Adipose tissue (tissue), 3 donors: ENCODE data around the gene NHLH1. TPM values are rescaled to one million over a fixed set of nuclear protein-coding genes. Genes with fewer than 3 reads are reported as not detected.

Experiments
- H3K27ac ChIP-seq: one replicate; pipeline ENCODE4 v1.5.1; 2013; ENCODE audit warnings: low read depth, low read length
- WGBS, 3 donors: extraction: QIAGEN DNeasy Blood & Tissue Kit; methylation state at CpG; one replicate each; pipeline ENCODE4 v1.1.7; 2013; 5-methylcytosine and 5-hydroxymethylcytosine counted together
- polyA plus RNA-seq, 3 donors: library from polyadenylated mRNA; stranded (reverse); fragments of 200-250 nt; gene quantifications; one replicate each; pipeline ENCODE4 v1.2.3, GENCODE V29; 2013
- donor health status: healthy with polysubstance abuse.
- donor health status: Bipolar disorder and iron deficiency.
- donor health status: healthy.

NHLH1 gene
- polyA plus RNA-seq, 3 donors: 0.07 to 0.21 TPM; not detected in 1

GRCh38 chr1:160405331-160405877 lies 38.5 kb downstream of the NHLH1 start:
- no peak overlapping the region for H3K27ac ChIP-seq
- 80 to 97% (median 84%) methylated on average over 2 of the region's 2 CpGs for WGBS, 3 donors

GRCh38 chr1:160406131-160406968 lies 39.5 kb downstream of the NHLH1 start:
- WGBS, 3 donors: 86 to 90% (median 88%) methylated on average over 14 to 15 of the region's 15 CpGs
- no peak overlapping the region for H3K27ac ChIP-seq

GRCh38 chr1:160407839-160408801 lies 41.2 kb downstream of the NHLH1 start:
- no peak overlapping the region for H3K27ac ChIP-seq

GRCh38 chr1:160408864-160409263 lies 42.0 kb downstream of the NHLH1 start:
- 83 to 89% (median 87%) methylated on average over 4 of the region's 4 CpGs for WGBS, 3 donors
- H3K27ac ChIP-seq: no peak overlapping the region

More at GRCh38 chr1:160407839-160408801, 41.2 kb downstream of the NHLH1 start:
- WGBS, 3 donors: 82 to 87% (median 85%) methylated on average over 12 of the region's 12 CpGs

DNA sequence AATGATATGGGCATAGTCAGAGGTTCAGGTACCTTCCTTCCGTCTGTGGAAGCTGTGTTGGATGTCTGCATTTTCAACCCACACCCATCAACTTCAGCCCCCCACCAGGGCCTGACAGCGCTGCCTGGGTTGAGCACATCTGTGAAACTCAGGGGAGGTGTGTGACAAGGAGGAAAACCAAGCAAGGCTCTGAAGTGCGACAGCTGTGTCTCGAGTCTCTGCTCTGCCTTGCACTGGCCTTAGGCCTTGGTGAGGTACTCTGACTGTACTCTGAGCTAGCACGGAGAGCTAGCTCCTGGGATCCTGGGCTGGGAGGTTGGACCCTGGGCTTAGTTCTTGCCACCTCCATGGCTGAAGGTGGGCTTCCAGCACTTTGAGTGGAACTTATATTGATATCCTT lies 42.6 kb downstream of the NHLH1 start:
- WGBS, 3 donors: 78 to 88% (median 86%) methylated on average over 5 of the region's 5 CpGs
- no peak overlapping the region for H3K27ac ChIP-seq

- H3K27ac ChIP-seq: no peak overlapping the region
- WGBS, 3 donors: 58 to 74% (median 67%) methylated on average over 18 to 19 of the region's 19 CpGs
Measured at GRCh38 chr1:160410406-160411005, 43.6 kb downstream of the NHLH1 start.

GRCh38 chr1:160411271-160412027 lies 44.6 kb downstream of the NHLH1 start:
- WGBS, 3 donors: 57 to 67% (median 65%) methylated on average over 6 of the region's 6 CpGs
- no peak overlapping the region for H3K27ac ChIP-seq

DNA sequence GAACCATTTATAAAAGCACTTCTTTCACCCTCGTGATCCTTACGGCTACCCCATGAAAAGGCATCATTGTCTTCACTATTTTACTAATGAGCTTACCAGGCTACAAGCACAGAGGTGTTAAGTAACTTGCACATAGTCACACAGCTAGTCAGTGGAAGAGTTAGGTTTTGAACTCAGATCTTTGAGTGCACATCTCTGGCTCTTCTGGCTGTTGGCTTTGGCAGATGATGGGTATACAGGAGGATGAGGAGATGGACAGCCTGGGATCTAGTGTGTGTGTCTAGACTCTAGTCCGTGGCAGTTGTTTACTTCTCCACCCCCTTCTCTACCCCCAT lies 45.1 kb downstream of the NHLH1 start:
- H3K27ac ChIP-seq: no peak overlapping the region
- WGBS, 3 donors: 78 to 95% (median 89%) methylated on average over 3 of the region's 3 CpGs

DNA sequence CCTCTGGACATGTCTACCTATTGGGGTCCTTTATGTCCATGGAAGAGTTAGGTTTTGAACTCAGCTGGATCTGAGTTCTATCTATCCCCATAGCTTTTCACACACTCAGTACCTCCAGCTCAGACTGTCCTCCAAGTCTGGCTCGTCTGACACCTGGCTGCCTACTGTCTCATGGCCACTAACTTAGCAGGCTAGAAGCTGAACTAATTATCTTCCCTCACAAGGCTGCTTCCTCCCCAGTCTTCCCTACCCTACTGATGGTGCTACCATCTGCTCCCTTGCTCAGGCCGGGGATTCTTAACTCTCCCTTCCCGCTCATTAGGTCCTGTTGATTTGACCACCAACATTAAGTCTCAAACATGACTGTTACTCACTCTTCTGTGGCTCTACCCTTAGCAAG lies 46.8 kb downstream of the NHLH1 start:
- WGBS, 3 donors: 83 to 87% (median 84%) methylated on average over 3 of the region's 3 CpGs

GRCh38 chr1:160414881-160415280 lies 48.0 kb downstream of the NHLH1 start:
- 86 to 96% (median 94%) methylated on average over 1 to 2 of the region's 2 CpGs for WGBS, 3 donors
- no peak overlapping the region for H3K27ac ChIP-seq

More for the DNA sequence above, 46.8 kb downstream of the NHLH1 start:
- no peak overlapping the region for H3K27ac ChIP-seq

- 94 to 95% (median 94%) methylated on average over 29 of the region's 29 CpGs for WGBS, 3 donors
- H3K27ac ChIP-seq: no peak overlapping the region
Measured at GRCh38 chr1:160415696-160416290, 48.9 kb downstream of the NHLH1 start.

DNA sequence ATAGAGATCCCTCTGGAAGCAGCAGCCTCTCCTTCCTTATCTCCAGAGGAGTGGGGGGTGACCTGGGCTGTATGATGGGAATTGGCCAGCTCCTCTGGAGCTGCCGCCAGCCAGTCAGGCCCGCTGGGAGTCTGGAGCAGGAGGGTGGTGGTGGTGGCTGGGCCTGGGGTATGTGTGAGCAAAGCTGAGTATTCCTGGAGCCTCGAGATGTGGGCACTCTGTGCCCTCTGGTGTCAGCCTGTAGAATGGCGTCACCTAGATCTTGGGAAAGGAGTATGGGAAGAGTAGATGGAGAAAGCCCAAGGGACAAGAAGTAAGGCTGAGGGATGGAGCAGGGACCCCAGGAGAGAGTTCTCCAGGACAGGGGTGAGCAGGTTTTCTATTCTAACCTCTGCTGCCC lies 49.5 kb downstream of the NHLH1 start:
- 49 to 77% (median 70%) methylated on average over 4 of the region's 4 CpGs for WGBS, 3 donors
- no peak overlapping the region for H3K27ac ChIP-seq

DNA sequence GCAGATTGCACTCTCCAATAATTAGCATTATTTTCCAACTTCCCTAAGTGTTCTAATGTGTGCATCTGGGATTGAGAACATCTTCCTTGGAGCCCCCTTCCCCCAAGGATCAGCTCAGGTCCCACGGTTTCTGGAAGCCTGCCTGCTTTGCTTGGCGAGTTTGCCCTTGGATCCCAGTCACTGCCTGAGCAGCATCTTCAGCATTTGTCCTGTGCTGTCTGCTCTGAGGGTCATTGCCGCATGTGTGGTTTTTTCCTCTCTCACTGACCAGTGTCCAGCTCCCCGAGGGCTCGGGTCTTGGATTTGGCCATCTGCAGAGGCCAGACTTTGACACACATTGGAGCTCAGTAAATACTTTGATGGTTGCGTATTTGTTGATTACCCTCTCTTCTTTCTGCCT lies 51.6 kb downstream of the NHLH1 start:
- no peak overlapping the region for H3K27ac ChIP-seq
- 69 to 85% (median 84%) methylated on average over 6 of the region's 6 CpGs for WGBS, 3 donors

- 87 to 94% (median 94%) methylated on average over 29 to 34 of the region's 34 CpGs for WGBS, 3 donors
Measured at GRCh38 chr1:160419150-160419837, 52.4 kb downstream of the NHLH1 start.

GRCh38 chr1:160419838-160420169 lies 52.9 kb downstream of the NHLH1 start:
- 90 to 95% (median 90%) methylated on average over 4 of the region's 4 CpGs for WGBS, 3 donors
- H3K27ac ChIP-seq: no peak overlapping the region

More at GRCh38 chr1:160419150-160419837, 52.4 kb downstream of the NHLH1 start:
- H3K27ac ChIP-seq: no peak overlapping the region

- 93 to 97% (median 93%) methylated on average over 7 of the region's 7 CpGs for WGBS, 3 donors
- no peak overlapping the region for H3K27ac ChIP-seq
Measured at GRCh38 chr1:160420881-160421842, 54.3 kb downstream of the NHLH1 start.
